HepG2 (cell line): Measurements from ENCODE around the gene HBQ1. TPM values are rescaled to one million over a fixed set of nuclear protein-coding genes. Genes with fewer than 3 reads are reported as not detected.

ENCODE experiments used
- GATA4 ChIP-seq: sonication (generic); IDR thresholded peaks from 2 replicates; pipeline ENCODE4 v1.6.1; 2016; ENCODE audit warnings: antibody characterized with exemption, low read depth, borderline replicate concordance
- NFRKB ChIP-seq: fragments of 450-650 bp; IDR thresholded peaks from 2 replicates; pipeline ENCODE4 v1.6.1; 2017
- ONECUT2 ChIP-seq: sonication (generic); formaldehyde crosslinking; IDR thresholded peaks from 2 replicates; pipeline ENCODE4 v1.4.0; 2020; ENCODE audit warnings: missing genetic modification reagents
- PHF5A ChIP-seq: IDR thresholded peaks from one replicate; pipeline ENCODE4 v1.6.1; 2018; ENCODE audit warnings: low read depth, missing genetic modification reagents; ENCODE audit not compliant: unreplicated experiment
- SSRP1 ChIP-seq: IDR thresholded peaks from 2 replicates; pipeline ENCODE4 v1.6.1; 2016; ENCODE audit warnings: control low read depth
- TAF1 ChIP-seq: sonication (generic); formaldehyde crosslinking; IDR thresholded peaks from 2 replicates; pipeline ENCODE4 v1.4.0; 2020; ENCODE audit warnings: missing genetic modification reagents
- TBP ChIP-seq: sonication (generic); formaldehyde crosslinking; IDR thresholded peaks from 2 replicates; pipeline ENCODE4 v1.5.0; 2020; ENCODE audit warnings: missing genetic modification reagents
- TIGD3 ChIP-seq: sonication (generic); formaldehyde crosslinking; IDR thresholded peaks from 2 replicates; pipeline ENCODE4 v1.5.1; 2020; ENCODE audit warnings: mild to moderate bottlenecking, missing genetic modification reagents, borderline replicate concordance
- ZFP90 ChIP-seq: sonication (generic); formaldehyde crosslinking; IDR thresholded peaks from 2 replicates; pipeline ENCODE4 v1.8.0; 2022; ENCODE audit warnings: missing genetic modification reagents, mild to moderate bottlenecking, inconsistent platforms, borderline replicate concordance
- ZNF225 ChIP-seq: sonication (generic); formaldehyde crosslinking; IDR thresholded peaks from 2 replicates; pipeline ENCODE4 v1.4.0; 2020; ENCODE audit warnings: mild to moderate bottlenecking, missing genetic modification reagents
- ZNF646 ChIP-seq: sonication (generic); formaldehyde crosslinking; IDR thresholded peaks from 2 replicates; pipeline ENCODE4 v1.9.0; 2021; ENCODE audit warnings: mild to moderate bottlenecking, missing genetic modification reagents
- ZSCAN21 ChIP-seq: sonication (generic); formaldehyde crosslinking; IDR thresholded peaks from 2 replicates; pipeline ENCODE4 v1.8.0; 2022; ENCODE audit warnings: mild to moderate bottlenecking, missing genetic modification reagents, moderate library complexity, borderline replicate concordance
- polyA plus RNA-seq, 8 experiments: library from polyadenylated mRNA; depleted of rRNA in 3 of 8; stranded (reverse) in 7 of 8; unstranded in 1 of 8; fragments of >200 nt; fragmentation: Illumina TruSeq in 4 of 8; extraction: Trizol in 4 of 8; gene quantifications; 2 replicates each; pipeline versions ENCODE4 v1.2.1 to v1.2.3, GENCODE V29; 2011 to 2016; ENCODE audit warnings: low read depth in 4 of 8, missing spikeins in 1 of 8, mixed read lengths in 1 of 8; ENCODE audit not compliant: insufficient read depth in 1 of 8
- total RNA-seq, 5 experiments: library from RNA; depleted of rRNA; stranded (reverse); fragments of >200 nt; fragmentation: Illumina TruSeq; extraction: Trizol; gene quantifications; 2 replicates each; pipeline ENCODE4 v1.2.3, GENCODE V29; 2016; ENCODE audit warnings: low read depth in 1 of 5
- TF ChIP-seq, protein P1 (sequence below): IDR thresholded peaks from 2 replicates; pipeline ENCODE4 v1.6.1; 2016; ENCODE audit warnings: missing compliant biosample characterization, missing genetic modification reagents, borderline replicate concordance
- TF ChIP-seq, protein P2 (sequence below): sonication (generic); formaldehyde crosslinking; IDR thresholded peaks from 2 replicates; pipeline ENCODE4 v1.4.0; 2020; ENCODE audit warnings: missing genetic modification reagents
- TF ChIP-seq, protein P3 (sequence below): sonication (generic); formaldehyde crosslinking; IDR thresholded peaks from 2 replicates; pipeline ENCODE4 v1.4.0; 2020; ENCODE audit warnings: missing genetic modification reagents, mild to moderate bottlenecking, borderline replicate concordance

Gene HBQ1
- total and polyA plus RNA-seq, 2 of the 13 experiments (the other 11 are each of a cell fraction or from before 2014, with no cell fraction given): 4.9 to 7.4 TPM

- TF ChIP-seq ZNF646 (CRISPR knock-in tag): no peak
- 0 out of 2 replicates have a peak, but pooled peaks have one; percentile 69 for TF ChIP-seq TIGD3 (CRISPR knock-in tag)
- no peak for TF ChIP-seq GATA4
- TF ChIP-seq SSRP1: no peak
- peak; percentile 52; the same call in 1 of the 2 replicates for TF ChIP-seq TAF1 (CRISPR knock-in tag)
- TF ChIP-seq, protein P1, sequence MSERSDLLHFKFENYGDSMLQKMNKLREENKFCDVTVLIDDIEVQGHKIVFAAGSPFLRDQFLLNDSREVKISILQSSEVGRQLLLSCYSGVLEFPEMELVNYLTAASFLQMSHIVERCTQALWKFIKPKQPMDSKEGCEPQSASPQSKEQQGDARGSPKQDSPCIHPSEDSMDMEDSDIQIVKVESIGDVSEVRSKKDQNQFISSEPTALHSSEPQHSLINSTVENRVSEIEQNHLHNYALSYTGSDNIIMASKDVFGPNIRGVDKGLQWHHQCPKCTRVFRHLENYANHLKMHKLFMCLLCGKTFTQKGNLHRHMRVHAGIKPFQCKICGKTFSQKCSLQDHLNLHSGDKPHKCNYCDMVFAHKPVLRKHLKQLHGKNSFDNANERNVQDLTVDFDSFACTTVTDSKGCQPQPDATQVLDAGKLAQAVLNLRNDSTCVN (CRISPR knock-in tag): peak; percentile 85
- TF ChIP-seq, protein P2, sequence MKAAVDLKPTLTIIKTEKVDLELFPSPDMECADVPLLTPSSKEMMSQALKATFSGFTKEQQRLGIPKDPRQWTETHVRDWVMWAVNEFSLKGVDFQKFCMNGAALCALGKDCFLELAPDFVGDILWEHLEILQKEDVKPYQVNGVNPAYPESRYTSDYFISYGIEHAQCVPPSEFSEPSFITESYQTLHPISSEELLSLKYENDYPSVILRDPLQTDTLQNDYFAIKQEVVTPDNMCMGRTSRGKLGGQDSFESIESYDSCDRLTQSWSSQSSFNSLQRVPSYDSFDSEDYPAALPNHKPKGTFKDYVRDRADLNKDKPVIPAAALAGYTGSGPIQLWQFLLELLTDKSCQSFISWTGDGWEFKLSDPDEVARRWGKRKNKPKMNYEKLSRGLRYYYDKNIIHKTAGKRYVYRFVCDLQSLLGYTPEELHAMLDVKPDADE (CRISPR knock-in tag): peak; percentile 97; the same call in 1 of the 2 replicates
- TF ChIP-seq, protein P3, sequence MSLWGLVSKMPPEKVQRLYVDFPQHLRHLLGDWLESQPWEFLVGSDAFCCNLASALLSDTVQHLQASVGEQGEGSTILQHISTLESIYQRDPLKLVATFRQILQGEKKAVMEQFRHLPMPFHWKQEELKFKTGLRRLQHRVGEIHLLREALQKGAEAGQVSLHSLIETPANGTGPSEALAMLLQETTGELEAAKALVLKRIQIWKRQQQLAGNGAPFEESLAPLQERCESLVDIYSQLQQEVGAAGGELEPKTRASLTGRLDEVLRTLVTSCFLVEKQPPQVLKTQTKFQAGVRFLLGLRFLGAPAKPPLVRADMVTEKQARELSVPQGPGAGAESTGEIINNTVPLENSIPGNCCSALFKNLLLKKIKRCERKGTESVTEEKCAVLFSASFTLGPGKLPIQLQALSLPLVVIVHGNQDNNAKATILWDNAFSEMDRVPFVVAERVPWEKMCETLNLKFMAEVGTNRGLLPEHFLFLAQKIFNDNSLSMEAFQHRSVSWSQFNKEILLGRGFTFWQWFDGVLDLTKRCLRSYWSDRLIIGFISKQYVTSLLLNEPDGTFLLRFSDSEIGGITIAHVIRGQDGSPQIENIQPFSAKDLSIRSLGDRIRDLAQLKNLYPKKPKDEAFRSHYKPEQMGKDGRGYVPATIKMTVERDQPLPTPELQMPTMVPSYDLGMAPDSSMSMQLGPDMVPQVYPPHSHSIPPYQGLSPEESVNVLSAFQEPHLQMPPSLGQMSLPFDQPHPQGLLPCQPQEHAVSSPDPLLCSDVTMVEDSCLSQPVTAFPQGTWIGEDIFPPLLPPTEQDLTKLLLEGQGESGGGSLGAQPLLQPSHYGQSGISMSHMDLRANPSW (CRISPR knock-in tag): no peak; the same call in 1 of the 2 replicates
- TF ChIP-seq PHF5A (CRISPR knock-in tag): no peak
- no peak for TF ChIP-seq NFRKB
- peak; percentile 90; the same call in 1 of the 2 replicates for TF ChIP-seq ZNF225 (CRISPR knock-in tag)
- peak; percentile 87; the same call in 1 of the 2 replicates for TF ChIP-seq ZFP90 (CRISPR knock-in tag)
- TF ChIP-seq ONECUT2: peak; percentile 36; the same call in 1 of the 2 replicates
- peak; percentile 99 for TF ChIP-seq ZSCAN21 (CRISPR knock-in tag)
- TF ChIP-seq TBP: no peak
Observed at GRCh38 chr16:180681-181564, 664 bp downstream of the HBQ1 start (continued).
